HepG2 (cell line): ENCODE measurements around the gene AGBL3. TPM values are rescaled to one million over a fixed set of nuclear protein-coding genes. Genes with fewer than 3 reads are reported as not detected.

ENCODE experiments used
- CBX1 ChIP-seq: IDR thresholded peaks from one replicate; pipeline ENCODE4 v1.6.1; 2016; ENCODE audit warnings: antibody characterized with exemption, low read depth
- CCDC6 ChIP-seq: sonication (generic); formaldehyde crosslinking; IDR thresholded peaks from 2 replicates; pipeline ENCODE4 v1.8.1; 2022; ENCODE audit warnings: mild to moderate bottlenecking, missing genetic modification reagents, moderate library complexity
- HINFP ChIP-seq: sonication (generic); formaldehyde crosslinking; IDR thresholded peaks from 2 replicates; pipeline ENCODE4 v1.4.0; 2020; ENCODE audit warnings: low read depth, mild to moderate bottlenecking, missing genetic modification reagents
- NFYB ChIP-seq: sonication (generic); formaldehyde crosslinking; IDR thresholded peaks from 2 replicates; pipeline ENCODE4 v1.4.0; 2020; ENCODE audit warnings: missing genetic modification reagents
- NKX3-1 ChIP-seq: sonication (generic); formaldehyde crosslinking; IDR thresholded peaks from 2 replicates; pipeline ENCODE4 v1.5.0; 2020; ENCODE audit warnings: missing genetic modification reagents
- NR2F1 ChIP-seq, 2 experiments: fragments of 450-650 bp in 1 of 2; formaldehyde crosslinking in 1 of 2; IDR thresholded peaks; 2 replicates each; pipeline versions ENCODE4 v1.5.0 to v1.6.1; 2016 to 2020; ENCODE audit warnings: mild to moderate bottlenecking in 1 of 2, missing compliant biosample characterization in 1 of 2, missing genetic modification reagents in 1 of 2, moderate library complexity in 1 of 2
- SKI ChIP-seq: fragments of 450-650 bp; IDR thresholded peaks from one replicate; pipeline ENCODE4 v1.6.1; 2018; ENCODE audit warnings: mild to moderate bottlenecking; ENCODE audit not compliant: partially characterized antibody
- SP140L ChIP-seq: sonication (generic); formaldehyde crosslinking; IDR thresholded peaks from 2 replicates; pipeline ENCODE4 v1.4.0; 2020; ENCODE audit warnings: missing genetic modification reagents, borderline replicate concordance
- TRIM24 ChIP-seq: sonication (generic); formaldehyde crosslinking; IDR thresholded peaks from 2 replicates; pipeline ENCODE4 v1.8.0; 2022; ENCODE audit warnings: mild to moderate bottlenecking, missing genetic modification reagents
- ZFAT ChIP-seq: sonication (generic); formaldehyde crosslinking; conservative IDR thresholded peaks from 2 replicates; pipeline ENCODE4 v1.8.1; 2023; ENCODE audit warnings: missing genetic modification reagents, inconsistent platforms
- ZNF337 ChIP-seq: sonication (generic); formaldehyde crosslinking; IDR thresholded peaks from 2 replicates; pipeline ENCODE4 v1.5.1; 2020; ENCODE audit warnings: missing genetic modification reagents, low read depth, mild to moderate bottlenecking, borderline replicate concordance
- ZNF33B ChIP-seq: sonication (generic); formaldehyde crosslinking; IDR thresholded peaks from 2 replicates; pipeline ENCODE4 v1.5.1; 2020; ENCODE audit warnings: mild to moderate bottlenecking, missing genetic modification reagents
- ZNF574 ChIP-seq: sonication (generic); formaldehyde crosslinking; IDR thresholded peaks from 2 replicates; pipeline ENCODE4 v1.4.0; 2020; ENCODE audit warnings: missing genetic modification reagents
- ZNF83 ChIP-seq: sonication (generic); formaldehyde crosslinking; IDR thresholded peaks from 2 replicates; pipeline ENCODE4 v1.4.0; 2020; ENCODE audit warnings: missing genetic modification reagents, mild to moderate bottlenecking, borderline replicate concordance
- polyA plus RNA-seq, 8 experiments: library from polyadenylated mRNA; depleted of rRNA in 3 of 8; stranded (reverse) in 7 of 8; unstranded in 1 of 8; fragments of >200 nt; fragmentation: Illumina TruSeq in 4 of 8; extraction: Trizol in 4 of 8; gene quantifications; 2 replicates each; pipeline versions ENCODE4 v1.2.1 to v1.2.3, GENCODE V29; 2011 to 2016; ENCODE audit warnings: low read depth in 4 of 8, missing spikeins in 1 of 8, mixed read lengths in 1 of 8; ENCODE audit not compliant: insufficient read depth in 1 of 8
- total RNA-seq, 5 experiments: library from RNA; depleted of rRNA; stranded (reverse); fragments of >200 nt; fragmentation: Illumina TruSeq; extraction: Trizol; gene quantifications; 2 replicates each; pipeline ENCODE4 v1.2.3, GENCODE V29; 2016; ENCODE audit warnings: low read depth in 1 of 5
- TF ChIP-seq, protein P1 (sequence below): sonication (generic); formaldehyde crosslinking; IDR thresholded peaks from 2 replicates; pipeline ENCODE4 v1.8.0; 2022; ENCODE audit warnings: mild to moderate bottlenecking, missing genetic modification reagents, moderate library complexity
- TF ChIP-seq, protein P2 (sequence below): sonication (generic); formaldehyde crosslinking; conservative IDR thresholded peaks from 2 replicates; pipeline ENCODE4 v1.4.0; 2020; ENCODE audit warnings: mild to moderate bottlenecking, missing genetic modification reagents, moderate library complexity
- TF ChIP-seq, protein P3 (sequence below): sonication (generic); formaldehyde crosslinking; IDR thresholded peaks from 2 replicates; pipeline ENCODE4 v1.9.0; 2021; ENCODE audit warnings: missing genetic modification reagents, mild to moderate bottlenecking, borderline replicate concordance

Gene AGBL3
- total and polyA plus RNA-seq, 2 of the 13 experiments (the other 11 are each of a cell fraction or from before 2014, with no cell fraction given) = 2.2 to 7.2 TPM

DNA sequence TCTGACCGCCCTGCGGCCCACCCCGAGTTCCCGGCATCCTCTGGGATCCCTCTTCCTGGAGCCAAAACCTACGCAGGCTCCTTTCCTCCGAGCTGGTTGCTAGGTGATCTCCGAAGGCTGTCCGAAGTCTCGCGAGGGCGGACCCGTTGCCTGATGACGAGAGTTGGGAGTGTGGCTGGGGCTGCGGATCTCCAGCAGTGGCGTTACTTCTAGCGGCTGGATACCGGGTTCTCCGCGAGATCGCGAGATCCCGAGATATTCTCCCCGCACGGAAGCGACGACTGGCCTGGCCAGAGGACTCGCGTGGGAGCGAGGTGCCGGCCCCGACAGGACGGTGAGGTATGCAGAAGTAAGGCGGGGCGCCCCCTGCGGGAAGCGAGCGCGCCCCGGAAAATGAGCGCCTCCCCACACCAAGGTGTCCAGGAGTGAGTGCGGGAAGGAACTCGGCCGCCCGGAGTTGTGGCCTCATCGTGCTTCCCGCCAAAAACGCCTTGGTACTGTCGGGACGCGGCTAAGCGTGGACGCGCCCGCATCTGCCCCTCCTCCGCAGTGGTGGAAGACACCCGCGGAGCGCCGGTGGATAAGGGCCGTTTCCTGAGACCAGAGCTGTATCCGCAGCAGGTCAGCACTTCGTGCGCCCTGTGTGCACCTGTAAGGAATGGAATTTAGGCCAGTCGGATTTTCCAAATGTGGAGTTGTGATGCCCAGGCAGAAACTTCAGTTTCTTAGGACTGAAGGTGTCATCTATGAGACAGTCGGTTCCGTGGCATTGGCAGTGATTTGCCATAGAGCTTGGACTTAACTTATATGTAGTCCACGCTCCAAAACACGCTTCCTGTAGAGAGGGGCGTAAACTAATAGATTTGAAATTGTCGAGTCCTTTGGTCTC lies at the start of gene AGBL3 (continued):
- TF ChIP-seq NR2F1 (CRISPR knock-in tag; IDR thresholded peaks at IDR 0.05) = 0 out of 4 replicates have a peak, but pooled peaks of 1 of the 2 experiments have one; percentile 30
- TF ChIP-seq ZNF83 (CRISPR knock-in tag) = peak; percentile 57; the same call in 1 of the 2 replicates
- TF ChIP-seq NKX3-1 (CRISPR knock-in tag) = 0 out of 2 replicates have a peak, but pooled peaks have one; percentile 12
- peak; percentile 64 for TF ChIP-seq ZNF574 (CRISPR knock-in tag)
- TF ChIP-seq, protein P1, sequence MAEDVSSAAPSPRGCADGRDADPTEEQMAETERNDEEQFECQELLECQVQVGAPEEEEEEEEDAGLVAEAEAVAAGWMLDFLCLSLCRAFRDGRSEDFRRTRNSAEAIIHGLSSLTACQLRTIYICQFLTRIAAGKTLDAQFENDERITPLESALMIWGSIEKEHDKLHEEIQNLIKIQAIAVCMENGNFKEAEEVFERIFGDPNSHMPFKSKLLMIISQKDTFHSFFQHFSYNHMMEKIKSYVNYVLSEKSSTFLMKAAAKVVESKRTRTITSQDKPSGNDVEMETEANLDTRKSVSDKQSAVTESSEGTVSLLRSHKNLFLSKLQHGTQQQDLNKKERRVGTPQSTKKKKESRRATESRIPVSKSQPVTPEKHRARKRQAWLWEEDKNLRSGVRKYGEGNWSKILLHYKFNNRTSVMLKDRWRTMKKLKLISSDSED (CRISPR knock-in tag) = no peak
- TF ChIP-seq, protein P2, sequence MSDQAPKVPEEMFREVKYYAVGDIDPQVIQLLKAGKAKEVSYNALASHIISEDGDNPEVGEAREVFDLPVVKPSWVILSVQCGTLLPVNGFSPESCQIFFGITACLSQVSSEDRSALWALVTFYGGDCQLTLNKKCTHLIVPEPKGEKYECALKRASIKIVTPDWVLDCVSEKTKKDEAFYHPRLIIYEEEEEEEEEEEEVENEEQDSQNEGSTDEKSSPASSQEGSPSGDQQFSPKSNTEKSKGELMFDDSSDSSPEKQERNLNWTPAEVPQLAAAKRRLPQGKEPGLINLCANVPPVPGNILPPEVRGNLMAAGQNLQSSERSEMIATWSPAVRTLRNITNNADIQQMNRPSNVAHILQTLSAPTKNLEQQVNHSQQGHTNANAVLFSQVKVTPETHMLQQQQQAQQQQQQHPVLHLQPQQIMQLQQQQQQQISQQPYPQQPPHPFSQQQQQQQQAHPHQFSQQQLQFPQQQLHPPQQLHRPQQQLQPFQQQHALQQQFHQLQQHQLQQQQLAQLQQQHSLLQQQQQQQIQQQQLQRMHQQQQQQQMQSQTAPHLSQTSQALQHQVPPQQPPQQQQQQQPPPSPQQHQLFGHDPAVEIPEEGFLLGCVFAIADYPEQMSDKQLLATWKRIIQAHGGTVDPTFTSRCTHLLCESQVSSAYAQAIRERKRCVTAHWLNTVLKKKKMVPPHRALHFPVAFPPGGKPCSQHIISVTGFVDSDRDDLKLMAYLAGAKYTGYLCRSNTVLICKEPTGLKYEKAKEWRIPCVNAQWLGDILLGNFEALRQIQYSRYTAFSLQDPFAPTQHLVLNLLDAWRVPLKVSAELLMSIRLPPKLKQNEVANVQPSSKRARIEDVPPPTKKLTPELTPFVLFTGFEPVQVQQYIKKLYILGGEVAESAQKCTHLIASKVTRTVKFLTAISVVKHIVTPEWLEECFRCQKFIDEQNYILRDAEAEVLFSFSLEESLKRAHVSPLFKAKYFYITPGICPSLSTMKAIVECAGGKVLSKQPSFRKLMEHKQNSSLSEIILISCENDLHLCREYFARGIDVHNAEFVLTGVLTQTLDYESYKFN (CRISPR knock-in tag) = peak; percentile 70
- TF ChIP-seq ZFAT = no peak
- TF ChIP-seq CCDC6 (CRISPR knock-in tag) = peak; percentile 93
- TF ChIP-seq ZNF33B = 0 out of 2 replicates have a peak, but pooled peaks have one; percentile 26
- no peak for TF ChIP-seq TRIM24 (CRISPR knock-in tag)
- TF ChIP-seq HINFP (CRISPR knock-in tag) = 0 out of 2 replicates have a peak, but pooled peaks have one; percentile 49
- TF ChIP-seq SP140L (CRISPR knock-in tag) = no peak
- no peak for TF ChIP-seq ZNF337 (CRISPR knock-in tag)
- no peak for TF ChIP-seq CBX1
- 0 out of 2 replicates have a peak, but pooled peaks have one; percentile 2 for TF ChIP-seq NFYB (CRISPR knock-in tag)
- TF ChIP-seq SKI = peak; percentile 32
- TF ChIP-seq, protein P3, sequence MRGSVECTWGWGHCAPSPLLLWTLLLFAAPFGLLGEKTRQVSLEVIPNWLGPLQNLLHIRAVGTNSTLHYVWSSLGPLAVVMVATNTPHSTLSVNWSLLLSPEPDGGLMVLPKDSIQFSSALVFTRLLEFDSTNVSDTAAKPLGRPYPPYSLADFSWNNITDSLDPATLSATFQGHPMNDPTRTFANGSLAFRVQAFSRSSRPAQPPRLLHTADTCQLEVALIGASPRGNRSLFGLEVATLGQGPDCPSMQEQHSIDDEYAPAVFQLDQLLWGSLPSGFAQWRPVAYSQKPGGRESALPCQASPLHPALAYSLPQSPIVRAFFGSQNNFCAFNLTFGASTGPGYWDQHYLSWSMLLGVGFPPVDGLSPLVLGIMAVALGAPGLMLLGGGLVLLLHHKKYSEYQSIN (CRISPR knock-in tag) = no peak
